Measurements from ENCODE around the gene EHBP1L1.

- no peak for TF ChIP-seq POLR2A (IDR thresholded peaks at IDR 0.05)
- no peak for TF ChIP-seq CTCF (IDR thresholded peaks at IDR 0.05)
Observed at GRCh38 chr11:65634905-65635731, 59.3 kb downstream of the EHBP1L1 start.

All from lower leg skin (tissue), 3 donors.